HG03571 (cell line): ENCODE data around the gene AJAP1.

Source experiments
- ATAC-seq: cut with Tn5 transposase; IDR thresholded peaks from one replicate; pipeline ENCODE4 v1.9.1; 2021; ENCODE audit not compliant: unreplicated experiment

AJAP1 gene

GRCh38 chr1:4699376-4700301, 45.2 kb downstream of the AJAP1 start:
- ATAC-seq, result no peak

GRCh38 chr1:4700801-4701200, 46.4 kb downstream of the AJAP1 start:
- ATAC-seq, result no peak

GRCh38 chr1:4701276-4701675, 46.9 kb downstream of the AJAP1 start:
- no peak for ATAC-seq

GRCh38 chr1:4702464-4702863, 48.1 kb downstream of the AJAP1 start:
- ATAC-seq, result no peak

- no peak for ATAC-seq
Observed at GRCh38 chr1:4702932-4703331, 48.5 kb downstream of the AJAP1 start.

GRCh38 chr1:4703646-4704045, 49.2 kb downstream of the AJAP1 start:
- ATAC-seq, result no peak

GRCh38 chr1:4708840-4709507, 54.6 kb downstream of the AJAP1 start:
- no peak for ATAC-seq

GRCh38 chr1:4709641-4710040, 55.2 kb downstream of the AJAP1 start:
- no peak for ATAC-seq

GRCh38 chr1:4710592-4711415, 56.4 kb downstream of the AJAP1 start:
- no peak for ATAC-seq

GRCh38 chr1:4711416-4712275, 57.2 kb downstream of the AJAP1 start:
- ATAC-seq, result no peak

GRCh38 chr1:4713669-4714068, 59.3 kb downstream of the AJAP1 start:
- ATAC-seq, result no peak

- ATAC-seq, result no peak
Observed at GRCh38 chr1:4716406-4716805, 62.0 kb downstream of the AJAP1 start.

- no peak for ATAC-seq
Observed at GRCh38 chr1:4718071-4718470, 63.7 kb downstream of the AJAP1 start.

- ATAC-seq, result no peak
Observed at GRCh38 chr1:4723106-4723505, 68.7 kb downstream of the AJAP1 start.

GRCh38 chr1:4724001-4724400, 69.6 kb downstream of the AJAP1 start:
- no peak for ATAC-seq

GRCh38 chr1:4724695-4725250, 70.4 kb downstream of the AJAP1 start:
- no peak for ATAC-seq

- ATAC-seq, result no peak
Observed at GRCh38 chr1:4725416-4725815, 71.0 kb downstream of the AJAP1 start.

- no peak for ATAC-seq
Observed at GRCh38 chr1:4726620-4727341, 72.4 kb downstream of the AJAP1 start.

- no peak for ATAC-seq
Observed at GRCh38 chr1:4728319-4729089, 74.1 kb downstream of the AJAP1 start.
